ENCODE measurements around the gene GRK5.

GRK5 gene

DNA sequence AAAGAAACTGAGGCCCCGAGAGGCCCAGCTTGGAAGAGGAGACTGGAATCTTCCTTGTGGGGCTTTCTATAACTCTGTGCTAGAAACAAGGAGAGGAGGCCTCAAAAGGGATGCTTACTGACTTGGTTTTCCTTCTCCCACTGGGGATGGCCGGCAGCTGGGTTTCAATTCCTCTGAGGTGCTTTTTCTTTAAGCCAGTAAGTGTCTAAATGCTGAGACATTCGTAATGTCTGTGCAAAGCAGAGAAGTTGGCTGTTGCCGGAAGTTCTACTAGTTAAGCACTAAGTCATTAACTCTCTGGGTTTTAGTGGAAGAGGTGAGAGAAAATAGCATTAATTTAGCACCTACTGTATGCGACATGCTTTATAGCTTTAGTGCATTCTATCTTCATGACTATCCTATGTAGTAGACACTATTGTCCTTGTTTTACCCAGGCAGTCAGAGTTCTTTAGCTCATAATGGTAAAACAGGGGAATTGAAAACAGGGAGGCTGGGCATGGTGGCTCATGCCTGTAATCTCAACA is 199.9 kb downstream of the GRK5 start:
- H3K27ac ChIP-seq (ENCODE audit: low read length) = no peak overlapping the region
- H3K9ac ChIP-seq (ENCODE audit: low read length in 2 of 2) = no peak overlapping the region
- no peaks in the 10 kb centered on the region for H3K9me3 ChIP-seq (ENCODE audit: control insufficient read depth in 2 of 2, low read length in 2 of 2)
- no peaks in the 10 kb centered on the region for H3K36me3 ChIP-seq (ENCODE audit: control insufficient read depth in 2 of 2, insufficient read depth in 2 of 2, low read length in 2 of 2)
- peaks cover 11% of the 10 kb centered on the region for H3K4me1 ChIP-seq (ENCODE audit: control insufficient read depth, insufficient read depth, low read length)
- H3K4me3 ChIP-seq (ENCODE audit: low read length in 2 of 2) = no peak overlapping the region
- H3K27me3 ChIP-seq (ENCODE audit: control insufficient read depth in 1 of 2, insufficient read depth in 2 of 2, low read length in 2 of 2) = no peaks in the 10 kb centered on the region

DNA sequence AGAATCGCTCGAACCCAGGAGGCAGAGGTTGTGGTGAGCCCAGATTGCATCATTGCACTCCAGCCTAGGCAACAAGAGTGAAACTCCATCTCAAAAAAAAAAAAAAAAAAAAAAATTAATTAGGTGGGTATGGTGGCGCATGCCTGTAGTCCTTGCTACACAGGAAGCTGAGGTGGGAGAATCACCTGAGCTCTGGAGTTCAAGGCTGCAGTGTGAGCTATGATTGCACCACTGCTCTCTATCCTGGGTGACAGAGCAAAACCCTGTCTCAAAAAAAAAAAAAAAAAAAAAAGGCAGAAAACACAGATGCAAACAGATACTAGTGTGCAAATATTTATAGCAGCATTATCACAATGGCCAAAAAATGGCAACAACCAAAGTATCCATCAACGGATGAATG is 200.7 kb downstream of the GRK5 start:
- H3K4me1 ChIP-seq (ENCODE audit: control insufficient read depth, insufficient read depth, low read length) = peaks cover 17% of the 10 kb centered on the region
- no peak overlapping the region for H3K9ac ChIP-seq (ENCODE audit: low read length in 2 of 2)
- no peak overlapping the region for H3K4me3 ChIP-seq (ENCODE audit: low read length in 2 of 2)
- H3K27me3 ChIP-seq (ENCODE audit: control insufficient read depth in 1 of 2, insufficient read depth in 2 of 2, low read length in 2 of 2) = no peaks in the 10 kb centered on the region
- no peaks in the 10 kb centered on the region for H3K9me3 ChIP-seq (ENCODE audit: control insufficient read depth in 2 of 2, low read length in 2 of 2)
- H3K36me3 ChIP-seq (ENCODE audit: control insufficient read depth in 2 of 2, insufficient read depth in 2 of 2, low read length in 2 of 2) = no peaks in the 10 kb centered on the region
- H3K27ac ChIP-seq (ENCODE audit: low read length) = no peak overlapping the region

DNA sequence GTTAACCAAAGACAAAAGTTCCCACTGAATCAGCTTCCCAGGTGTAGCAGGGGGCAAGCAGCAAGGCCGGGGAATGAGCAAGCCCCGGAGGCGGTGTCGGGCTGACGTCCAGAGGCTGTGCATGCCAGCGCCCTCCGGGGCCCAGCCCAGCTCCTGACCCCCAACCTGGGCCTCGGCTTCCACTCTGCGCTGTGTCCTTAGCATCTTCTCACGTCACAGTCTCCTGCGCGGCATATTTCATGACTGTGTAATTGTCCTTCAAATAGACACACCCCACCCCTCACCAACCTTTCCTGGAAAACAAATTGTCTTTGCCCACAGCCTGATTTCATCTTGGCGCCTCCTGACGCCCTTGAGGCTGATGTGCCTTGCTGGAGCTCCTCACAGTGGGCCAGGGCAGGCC is 201.6 kb downstream of the GRK5 start:
- H3K27ac ChIP-seq (ENCODE audit: low read length) = no peak overlapping the region

DNA sequence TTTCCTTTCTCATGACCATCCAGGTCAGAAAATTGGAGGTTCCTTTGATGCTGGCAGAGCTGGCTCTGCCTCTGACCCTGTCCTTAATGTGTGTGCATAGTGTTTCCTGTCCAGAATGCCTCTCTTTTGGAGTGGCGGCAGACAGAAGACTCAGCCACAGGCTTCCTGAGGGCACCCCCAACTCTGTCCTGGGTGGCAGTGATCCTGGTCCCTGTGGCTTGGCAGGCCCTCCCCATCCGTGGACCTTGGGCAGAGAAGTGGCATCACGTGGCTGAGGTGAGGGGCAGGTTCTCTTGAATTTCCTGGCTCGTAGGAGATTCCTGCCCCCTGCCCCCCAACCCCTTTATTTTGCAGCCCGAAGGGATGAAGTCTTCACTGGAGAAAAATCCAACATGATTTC is 202.0 kb downstream of the GRK5 start:
- H3K27ac ChIP-seq (ENCODE audit: low read length) = peak overlapping the region; percentile 31
- no peaks in the 10 kb centered on the region for H3K9me3 ChIP-seq (ENCODE audit: control insufficient read depth in 2 of 2, low read length in 2 of 2)
- H3K36me3 ChIP-seq (ENCODE audit: control insufficient read depth in 2 of 2, insufficient read depth in 2 of 2, low read length in 2 of 2) = no peaks in the 10 kb centered on the region
- H3K4me1 ChIP-seq (ENCODE audit: control insufficient read depth, insufficient read depth, low read length) = peaks cover 28% of the 10 kb centered on the region
- H3K4me3 ChIP-seq (ENCODE audit: low read length in 2 of 2) = no peak overlapping the region
- H3K9ac ChIP-seq (ENCODE audit: low read length in 2 of 2) = no peak overlapping the region
- H3K27me3 ChIP-seq (ENCODE audit: control insufficient read depth in 1 of 2, insufficient read depth in 2 of 2, low read length in 2 of 2) = no peaks in the 10 kb centered on the region

More for the DNA sequence above, 201.6 kb downstream of the GRK5 start:
- Histone ChIP-seq H3K9me3 (ENCODE audit: control insufficient read depth in 2 of 2, low read length in 2 of 2) (no peaks in the 10 kb centered on the region), H3K9ac (ENCODE audit: low read length in 2 of 2) (no peak overlapping the region), H3K4me1 (ENCODE audit: control insufficient read depth, insufficient read depth, low read length) (peaks cover 24% of the 10 kb centered on the region), H3K27me3 (ENCODE audit: control insufficient read depth in 1 of 2, insufficient read depth in 2 of 2, low read length in 2 of 2) (no peaks in the 10 kb centered on the region), H3K4me3 (ENCODE audit: low read length in 2 of 2) (no peak overlapping the region), H3K36me3 (ENCODE audit: control insufficient read depth in 2 of 2, insufficient read depth in 2 of 2, low read length in 2 of 2) (no peaks in the 10 kb centered on the region)

DNA sequence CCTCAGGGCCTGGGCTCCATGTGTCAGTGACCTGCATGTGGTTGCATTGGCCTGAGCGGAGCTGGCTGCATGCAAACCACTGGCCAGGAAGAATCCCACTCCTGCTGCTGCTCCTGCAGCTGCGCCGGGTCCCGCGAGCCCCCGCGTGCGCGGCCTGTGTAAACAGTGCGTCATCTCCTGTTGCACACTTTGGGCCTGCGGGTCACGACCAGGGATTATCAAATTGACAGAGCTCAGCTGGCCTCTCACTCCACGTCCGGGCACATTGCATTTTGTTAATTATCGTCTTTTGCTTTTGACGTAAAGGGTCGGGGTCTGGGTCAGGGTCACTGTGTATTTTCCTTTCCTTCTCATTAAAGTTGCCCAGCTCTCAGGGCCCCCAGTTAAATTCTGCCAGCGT is 202.5 kb downstream of the GRK5 start:
- no peak overlapping the region for H3K27ac ChIP-seq (ENCODE audit: low read length)
- peaks cover 30% of the 10 kb centered on the region for H3K4me1 ChIP-seq (ENCODE audit: control insufficient read depth, insufficient read depth, low read length)

DNA sequence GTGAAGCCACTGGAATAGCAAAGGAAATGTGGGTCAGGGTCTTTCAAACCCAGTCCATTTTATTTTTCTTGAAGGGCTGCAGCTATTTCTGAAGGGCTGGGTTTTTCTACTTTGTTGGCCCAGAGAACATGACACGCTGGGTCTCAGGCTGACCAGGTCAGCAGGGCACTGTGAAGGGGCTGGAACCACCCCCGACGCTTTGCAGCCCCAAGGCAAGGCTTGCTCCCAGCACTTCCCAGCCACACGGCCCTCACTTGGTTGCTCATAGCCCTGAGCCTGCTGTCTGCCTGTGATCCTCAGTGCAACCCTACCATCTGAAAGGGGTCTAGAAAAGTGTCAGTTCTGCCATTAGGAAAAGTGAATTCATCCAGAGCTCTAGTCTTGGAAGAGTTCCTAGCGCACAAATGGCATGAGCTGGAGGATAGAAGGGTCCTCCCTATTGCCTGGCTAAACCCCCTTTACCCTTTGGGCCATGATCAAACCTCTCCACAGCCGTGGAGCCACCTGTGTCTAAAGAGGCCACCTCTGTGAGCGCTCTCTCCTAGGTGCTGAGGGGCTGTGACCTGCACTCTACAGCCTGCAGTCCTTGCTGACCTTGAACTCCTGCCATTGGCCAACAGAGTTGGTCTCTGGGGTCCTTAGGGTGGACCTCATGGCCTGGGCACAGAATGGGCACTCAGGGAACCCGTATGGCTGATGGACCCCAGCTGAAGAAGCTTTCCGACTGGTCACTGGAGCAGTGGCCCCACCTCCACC is 203.2 kb downstream of the GRK5 start:
- Histone ChIP-seq H3K4me1 (ENCODE audit: control insufficient read depth, insufficient read depth, low read length) (peaks cover 30% of the 10 kb centered on the region), H3K36me3 (ENCODE audit: control insufficient read depth in 2 of 2, insufficient read depth in 2 of 2, low read length in 2 of 2) (no peaks in the 10 kb centered on the region), H3K9ac (ENCODE audit: low read length in 2 of 2) (no peak overlapping the region), H3K4me3 (ENCODE audit: low read length in 2 of 2) (no peak overlapping the region), H3K27me3 (ENCODE audit: control insufficient read depth in 1 of 2, insufficient read depth in 2 of 2, low read length in 2 of 2) (no peaks in the 10 kb centered on the region), H3K27ac (ENCODE audit: low read length) (no peak overlapping the region), H3K9me3 (ENCODE audit: control insufficient read depth in 2 of 2, low read length in 2 of 2) (no peaks in the 10 kb centered on the region)

More for the DNA sequence above, 202.5 kb downstream of the GRK5 start:
- no peak overlapping the region for H3K4me3 ChIP-seq (ENCODE audit: low read length in 2 of 2)
- H3K9ac ChIP-seq (ENCODE audit: low read length in 2 of 2) = no peak overlapping the region
- H3K27me3 ChIP-seq (ENCODE audit: control insufficient read depth in 1 of 2, insufficient read depth in 2 of 2, low read length in 2 of 2) = no peaks in the 10 kb centered on the region
- H3K9me3 ChIP-seq (ENCODE audit: control insufficient read depth in 2 of 2, low read length in 2 of 2) = no peaks in the 10 kb centered on the region
- no peaks in the 10 kb centered on the region for H3K36me3 ChIP-seq (ENCODE audit: control insufficient read depth in 2 of 2, insufficient read depth in 2 of 2, low read length in 2 of 2)

DNA sequence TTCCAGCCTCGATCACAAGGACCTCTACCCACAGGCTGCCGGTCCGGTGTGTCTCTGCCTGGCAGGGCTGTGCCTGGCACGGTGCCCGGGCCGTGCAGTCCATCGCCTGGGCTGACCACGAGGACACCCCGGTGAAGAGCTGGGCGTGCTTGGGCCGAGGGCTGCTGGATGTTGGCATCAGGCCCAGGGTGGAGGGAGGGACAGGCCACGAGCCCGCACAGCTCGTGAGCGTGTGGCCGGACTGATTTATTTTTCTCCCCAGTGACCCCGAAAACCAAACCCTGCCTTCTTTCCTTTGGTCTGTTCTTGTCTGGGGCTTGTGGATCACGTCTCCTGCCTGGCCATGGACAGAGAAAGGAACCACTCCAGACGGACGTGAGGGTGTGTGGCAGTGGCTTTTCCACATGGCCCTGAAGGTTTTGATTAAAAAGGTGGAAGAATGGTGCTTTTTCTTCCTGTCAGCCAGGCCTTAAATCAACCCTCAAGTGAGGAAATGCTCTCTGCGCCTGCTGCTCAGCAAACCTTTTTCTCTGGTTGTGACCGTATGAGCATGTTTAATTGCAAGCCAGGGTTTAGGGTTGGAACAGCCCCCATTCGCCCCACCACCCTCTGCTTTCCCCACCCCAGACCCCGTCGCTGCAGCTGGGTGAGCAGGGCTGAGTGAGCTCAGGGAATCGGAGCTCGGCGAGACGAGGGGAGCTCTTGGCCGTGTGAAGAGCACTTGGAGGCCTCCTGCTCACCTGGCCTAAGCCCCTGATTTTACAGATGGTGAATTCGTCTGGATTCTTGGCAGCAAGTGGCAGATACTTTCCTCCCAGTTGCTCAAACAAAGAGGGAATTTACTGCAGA is 205.1 kb downstream of the GRK5 start:
- Histone ChIP-seq H3K4me1 (ENCODE audit: control insufficient read depth, insufficient read depth, low read length) (peaks cover 41% of the 10 kb centered on the region), H3K4me3 (ENCODE audit: low read length in 2 of 2) (peak overlapping the region in 1 of 2 donors; percentile 22)

DNA sequence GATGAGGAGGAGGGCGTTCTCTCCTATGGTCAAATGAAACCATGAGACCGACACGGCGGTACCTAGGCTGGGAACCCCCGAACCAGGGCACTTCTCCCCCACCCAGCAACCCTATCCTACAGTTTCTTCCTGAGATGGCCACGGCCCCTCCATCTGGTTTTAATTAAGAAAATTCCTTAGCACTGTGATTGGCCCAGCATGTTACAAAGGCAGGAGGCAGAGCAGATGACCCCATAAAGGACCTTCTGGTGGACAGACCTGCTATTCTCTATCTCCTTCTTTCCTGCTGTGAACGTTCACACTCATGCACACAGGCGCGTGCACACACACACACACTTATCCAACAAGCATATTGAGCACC is 205.7 kb downstream of the GRK5 start:
- no peaks in the 10 kb centered on the region for H3K9me3 ChIP-seq (ENCODE audit: control insufficient read depth in 2 of 2, low read length in 2 of 2)
- peaks cover 41% of the 10 kb centered on the region for H3K4me1 ChIP-seq (ENCODE audit: control insufficient read depth, insufficient read depth, low read length)
- H3K27me3 ChIP-seq (ENCODE audit: control insufficient read depth in 1 of 2, insufficient read depth in 2 of 2, low read length in 2 of 2) = no peaks in the 10 kb centered on the region
- no peaks in the 10 kb centered on the region for H3K36me3 ChIP-seq (ENCODE audit: control insufficient read depth in 2 of 2, insufficient read depth in 2 of 2, low read length in 2 of 2)
- peak overlapping the region; percentile 31 for H3K27ac ChIP-seq (ENCODE audit: low read length)
- no peak overlapping the region for H3K9ac ChIP-seq (ENCODE audit: low read length in 2 of 2)
- no peak overlapping the region for H3K4me3 ChIP-seq (ENCODE audit: low read length in 2 of 2)

More for the DNA sequence above, 205.1 kb downstream of the GRK5 start:
- Histone ChIP-seq H3K27ac (ENCODE audit: low read length) (peak overlapping the region; percentile 31), H3K36me3 (ENCODE audit: control insufficient read depth in 2 of 2, insufficient read depth in 2 of 2, low read length in 2 of 2) (no peaks in the 10 kb centered on the region), H3K27me3 (ENCODE audit: control insufficient read depth in 1 of 2, insufficient read depth in 2 of 2, low read length in 2 of 2) (no peaks in the 10 kb centered on the region), H3K9ac (ENCODE audit: low read length in 2 of 2) (peak overlapping the region in 1 of 2 donors; percentile 55), H3K9me3 (ENCODE audit: control insufficient read depth in 2 of 2, low read length in 2 of 2) (no peaks in the 10 kb centered on the region)

DNA sequence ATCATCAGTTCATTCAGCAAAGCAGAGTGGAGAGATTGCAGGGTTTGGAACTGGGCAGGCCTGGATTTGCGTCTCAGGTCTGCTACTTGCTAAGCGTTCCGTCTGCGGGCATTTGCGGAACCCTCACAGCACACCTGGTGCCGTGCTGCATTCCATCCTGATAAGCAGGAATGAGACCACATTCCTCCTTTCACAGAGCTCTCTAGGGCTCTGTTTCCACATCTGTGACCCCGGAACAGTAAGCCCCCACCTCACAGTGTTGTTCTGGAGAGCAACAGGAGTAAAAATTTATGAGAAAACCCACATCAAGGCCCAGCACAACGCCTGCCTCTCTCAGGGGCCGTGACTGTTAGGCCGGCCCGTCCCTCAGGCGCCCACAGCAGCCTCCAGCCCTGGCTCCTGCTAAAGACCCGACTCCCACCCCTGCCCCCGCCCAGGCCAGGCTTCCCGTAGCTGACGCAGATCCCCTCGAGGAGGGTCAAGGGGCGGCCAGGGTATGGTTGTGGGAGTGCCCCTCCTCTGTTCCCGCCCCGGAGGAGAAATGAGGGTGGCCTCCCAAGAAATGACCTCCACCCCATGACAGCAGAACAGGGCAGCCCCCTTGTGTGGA is 206.2 kb downstream of the GRK5 start:
- Histone ChIP-seq H3K4me3 (ENCODE audit: low read length in 2 of 2) (no peak overlapping the region), H3K27ac (ENCODE audit: low read length) (peak overlapping the region; percentile 31), H3K36me3 (ENCODE audit: control insufficient read depth in 2 of 2, insufficient read depth in 2 of 2, low read length in 2 of 2) (no peaks in the 10 kb centered on the region), H3K9ac (ENCODE audit: low read length in 2 of 2) (no peak overlapping the region), H3K4me1 (ENCODE audit: control insufficient read depth, insufficient read depth, low read length) (peaks cover 41% of the 10 kb centered on the region), H3K27me3 (ENCODE audit: control insufficient read depth in 1 of 2, insufficient read depth in 2 of 2, low read length in 2 of 2) (no peaks in the 10 kb centered on the region), H3K9me3 (ENCODE audit: control insufficient read depth in 2 of 2, low read length in 2 of 2) (no peaks in the 10 kb centered on the region)

DNA sequence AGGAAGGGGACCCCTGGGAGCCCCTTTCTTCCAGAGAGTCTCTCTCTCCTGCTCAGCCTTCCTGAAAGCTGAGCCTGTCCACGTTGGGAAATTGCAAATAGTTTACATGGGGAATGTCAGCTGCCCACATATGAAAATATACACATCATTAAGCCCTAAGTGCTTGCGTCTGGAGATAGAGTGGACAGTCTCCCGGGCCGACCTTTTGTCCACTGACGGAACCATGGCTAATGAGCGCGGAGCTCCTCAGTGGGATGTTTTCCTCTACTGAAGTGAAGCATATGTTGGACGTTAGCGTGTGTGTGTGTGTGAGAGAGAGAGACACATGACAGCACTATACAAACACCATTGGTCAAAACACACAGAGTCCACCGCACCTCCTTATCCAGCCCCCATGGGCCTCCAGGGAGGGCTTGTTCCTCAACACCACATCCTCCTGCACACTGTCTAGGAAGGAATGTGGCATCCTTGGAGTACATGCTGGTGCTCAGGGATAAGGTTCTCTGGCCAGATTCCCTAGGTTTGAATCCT is 206.8 kb downstream of the GRK5 start:
- H3K36me3 ChIP-seq (ENCODE audit: control insufficient read depth in 2 of 2, insufficient read depth in 2 of 2, low read length in 2 of 2) = no peaks in the 10 kb centered on the region
- no peaks in the 10 kb centered on the region for H3K9me3 ChIP-seq (ENCODE audit: control insufficient read depth in 2 of 2, low read length in 2 of 2)
- no peak overlapping the region for H3K9ac ChIP-seq (ENCODE audit: low read length in 2 of 2)
- no peaks in the 10 kb centered on the region for H3K27me3 ChIP-seq (ENCODE audit: control insufficient read depth in 1 of 2, insufficient read depth in 2 of 2, low read length in 2 of 2)
- H3K27ac ChIP-seq (ENCODE audit: low read length) = no peak overlapping the region
- peaks cover 36% of the 10 kb centered on the region for H3K4me1 ChIP-seq (ENCODE audit: control insufficient read depth, insufficient read depth, low read length)
- no peak overlapping the region for H3K4me3 ChIP-seq (ENCODE audit: low read length in 2 of 2)
